ENCODE results near the gene WNT10A.

WNT10A gene

DNA sequence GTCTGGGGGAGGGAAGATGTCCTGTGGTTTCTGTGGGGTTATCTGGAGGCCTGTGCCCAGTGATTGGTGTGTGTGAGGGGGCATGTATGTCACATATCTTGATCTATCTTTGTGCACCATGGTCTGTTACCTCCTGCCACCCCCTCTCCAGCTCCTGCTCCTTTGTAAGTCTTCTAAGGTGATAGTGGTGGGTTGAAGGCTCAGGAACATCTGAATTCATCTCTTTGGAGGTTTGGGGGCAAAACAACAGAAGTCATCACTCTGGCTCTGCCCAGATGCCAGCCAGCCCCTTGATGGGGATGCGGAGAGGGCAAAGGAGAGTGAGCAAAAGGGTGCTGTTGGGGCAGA lies 23.8 kb upstream of the WNT10A start:
- FAIRE-seq = no peak
- DNase-seq (ENCODE audit: extremely low spot score, insufficient read length, low read depth) = no peak

DNA sequence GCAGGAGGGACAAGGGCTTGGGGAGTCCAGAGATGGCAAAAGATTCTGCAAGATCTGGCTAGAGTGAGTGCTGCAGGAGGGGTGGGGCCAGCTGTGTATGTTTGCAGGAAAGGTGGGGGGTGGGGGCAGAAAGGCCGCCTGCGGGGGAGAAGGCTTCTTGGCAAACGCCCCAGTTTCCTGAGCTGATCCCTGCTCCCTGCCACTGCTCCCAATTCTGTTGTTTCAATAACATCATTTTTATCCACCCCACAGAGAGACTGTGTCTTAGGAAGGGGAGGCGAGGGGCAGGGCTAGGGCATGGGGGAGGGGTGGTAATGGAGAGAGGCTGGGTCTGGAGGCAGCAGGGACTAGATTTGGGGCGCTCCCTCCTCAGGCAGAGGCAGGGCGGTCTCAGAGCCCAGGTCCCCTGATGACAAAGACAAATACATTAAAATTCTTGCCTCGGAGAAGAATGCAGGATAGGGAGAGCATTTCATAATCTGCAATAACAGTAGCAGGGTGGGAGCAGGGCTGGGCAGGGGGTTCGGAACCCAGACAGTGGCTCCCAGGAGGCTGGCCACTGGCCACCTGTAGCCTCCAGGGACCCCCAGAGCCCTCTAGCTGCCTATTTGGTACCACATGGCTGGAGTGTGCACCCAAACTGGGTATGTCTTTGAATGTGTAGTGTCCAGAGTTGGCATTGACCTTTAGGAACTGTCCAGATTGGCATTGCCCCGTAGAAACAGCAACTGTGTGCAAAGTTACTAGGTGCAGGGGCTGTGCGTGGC lies 23.1 kb upstream of the WNT10A start:
- no peak for FAIRE-seq
- DNase-seq (ENCODE audit: extremely low spot score, insufficient read length, low read depth) = no peak

GRCh38 chr2:218858138-218858445 lies 22.6 kb upstream of the WNT10A start:
- no peak for FAIRE-seq

GRCh38 chr2:218858671-218859555 lies 21.7 kb upstream of the WNT10A start:
- FAIRE-seq = no peak

More at GRCh38 chr2:218858138-218858445, 22.6 kb upstream of the WNT10A start:
- DNase-seq (ENCODE audit: extremely low spot score, insufficient read length, low read depth) = no peak

DNA sequence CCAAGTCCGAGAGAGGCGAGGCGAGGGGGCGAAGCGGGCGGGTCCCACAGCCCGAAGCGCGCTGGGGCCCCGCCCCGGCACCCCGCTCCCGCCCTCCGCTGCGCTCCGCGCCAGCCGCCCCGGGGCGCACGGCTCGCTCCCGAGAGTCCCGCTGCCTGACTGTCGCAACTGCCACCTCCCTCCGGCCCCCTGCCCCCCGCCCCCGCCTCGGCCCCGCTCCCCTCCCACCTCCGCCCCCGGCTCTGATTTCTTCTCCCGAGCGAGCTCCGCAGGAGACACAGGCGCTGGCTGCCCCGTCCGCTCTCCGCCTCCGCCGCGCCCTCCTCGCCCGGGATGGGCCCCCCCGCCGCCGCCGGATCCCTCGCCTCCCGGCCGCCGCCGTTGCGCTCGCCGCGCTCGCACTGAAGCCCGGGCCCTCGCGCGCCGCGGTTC lies 21.1 kb upstream of the WNT10A start, which contains the start of gene WNT6:
WNT6 (plus strand) TSS at position 250 of the 432 bp plus-strand sequence. CDS start 233 bp downstream, outside the sequence.
- DNase-seq (ENCODE audit: extremely low spot score, insufficient read length, low read depth) = no peak
- no peak for FAIRE-seq

More at GRCh38 chr2:218858671-218859555, 21.7 kb upstream of the WNT10A start:
- no peak for DNase-seq (ENCODE audit: extremely low spot score, insufficient read length, low read depth)

DNA sequence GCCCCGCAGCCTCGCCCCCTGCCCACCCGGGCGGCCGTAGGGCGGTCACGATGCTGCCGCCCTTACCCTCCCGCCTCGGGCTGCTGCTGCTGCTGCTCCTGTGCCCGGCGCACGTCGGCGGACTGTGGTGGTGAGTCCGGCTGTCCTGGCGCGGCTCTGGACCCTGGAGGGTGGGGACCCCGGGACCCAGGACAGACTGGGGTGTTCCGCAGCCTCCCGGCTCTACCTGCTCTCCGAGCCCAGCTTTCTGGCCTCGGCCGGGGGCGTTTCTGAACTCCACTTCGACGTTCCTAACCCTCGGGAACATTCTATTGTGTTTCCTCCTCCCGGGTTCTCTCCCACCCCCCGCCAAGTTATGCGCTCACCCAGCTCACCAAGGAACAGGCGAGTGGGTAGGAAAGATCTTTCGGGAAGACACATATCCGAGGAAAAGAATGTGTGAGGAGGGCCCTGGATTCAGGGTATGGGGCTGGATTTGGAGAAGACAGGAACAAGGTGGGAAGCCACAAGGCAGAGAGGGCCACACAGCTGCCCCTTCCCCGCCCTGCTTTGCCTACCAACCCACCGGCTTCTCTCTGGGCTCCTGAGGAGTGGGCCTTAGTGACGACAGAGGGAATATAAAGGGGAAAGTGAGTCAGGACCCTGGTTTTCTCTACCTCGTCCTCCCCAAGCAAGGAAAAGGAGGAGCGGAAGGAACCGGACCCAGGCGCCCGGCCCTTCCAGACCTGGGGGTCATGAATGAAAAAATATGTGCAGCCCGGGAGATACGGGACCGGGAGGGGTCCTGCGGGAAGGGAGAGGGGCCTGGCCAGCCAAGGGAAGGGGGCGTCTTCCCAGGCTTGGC lies 20.4 kb upstream of the WNT10A start:
- FAIRE-seq = no peak
- DNase-seq (ENCODE audit: extremely low spot score, insufficient read length, low read depth) = no peak

- no peak for FAIRE-seq
- no peak for DNase-seq (ENCODE audit: extremely low spot score, insufficient read length, low read depth)
These were observed 19.7 kb upstream of the WNT10A start for GRCh38 chr2:218860950-218861381.

DNA sequence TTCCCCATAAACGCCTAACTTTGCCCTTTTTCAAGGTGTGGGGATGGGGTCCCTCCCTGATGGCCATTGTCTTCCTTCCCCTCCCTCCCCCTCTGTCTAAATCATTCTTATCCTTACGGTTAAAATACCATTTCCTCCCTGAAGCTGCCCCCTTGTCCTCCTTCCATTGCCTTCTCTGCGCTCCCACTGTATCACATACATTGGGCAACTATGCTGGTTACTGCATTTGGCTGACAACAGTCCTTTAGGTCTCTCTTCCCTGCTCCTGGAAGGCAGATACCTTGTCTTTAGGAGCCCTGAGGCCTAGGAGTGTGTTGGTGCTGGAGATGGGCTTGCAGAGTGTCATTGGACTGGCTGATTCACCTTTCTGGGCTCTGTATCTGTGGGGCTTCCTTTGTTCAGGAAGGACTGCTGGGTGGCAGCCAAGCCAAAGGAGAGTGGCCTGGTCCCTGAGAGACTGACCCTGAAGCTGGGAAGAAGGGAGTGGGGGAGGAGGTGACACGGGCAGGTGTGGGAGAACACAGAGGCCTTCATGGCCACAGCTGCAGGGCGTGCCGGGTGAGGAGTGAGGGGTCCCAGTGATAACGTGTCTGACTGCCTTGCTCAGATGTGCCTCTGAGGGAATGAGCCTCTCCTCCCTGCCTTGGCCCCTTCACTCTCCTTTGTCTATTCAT lies 18.9 kb upstream of the WNT10A start:
- no peak for DNase-seq (ENCODE audit: extremely low spot score, insufficient read length, low read depth)
- FAIRE-seq = no peak

DNA sequence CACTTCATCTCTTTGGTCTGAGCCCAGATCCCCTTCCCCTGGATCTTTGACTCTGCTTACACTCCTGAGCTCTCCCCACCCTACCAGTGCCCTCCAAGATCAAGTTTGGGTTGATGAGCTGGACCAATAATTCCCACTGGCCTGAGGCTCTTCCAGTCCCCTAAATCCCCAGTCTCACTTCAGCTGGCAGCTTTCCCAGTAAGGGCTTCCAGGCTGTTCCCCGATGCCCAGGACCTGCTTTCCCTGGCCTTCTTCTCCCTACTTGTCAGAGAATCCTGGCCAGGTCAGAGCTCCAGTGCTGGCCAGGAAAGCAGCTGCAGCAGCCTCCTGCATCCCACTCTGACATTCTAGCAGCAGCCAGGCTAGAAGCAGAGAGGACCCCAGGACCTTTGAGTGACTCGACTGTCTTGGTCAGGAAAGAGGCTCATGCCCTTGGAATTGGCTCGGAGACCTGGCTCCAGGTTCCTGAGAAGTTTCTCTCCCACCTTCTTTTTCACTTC lies 17.6 kb upstream of the WNT10A start:
- no peak for FAIRE-seq
- DNase-seq (ENCODE audit: extremely low spot score, insufficient read length, low read depth) = no peak

DNA sequence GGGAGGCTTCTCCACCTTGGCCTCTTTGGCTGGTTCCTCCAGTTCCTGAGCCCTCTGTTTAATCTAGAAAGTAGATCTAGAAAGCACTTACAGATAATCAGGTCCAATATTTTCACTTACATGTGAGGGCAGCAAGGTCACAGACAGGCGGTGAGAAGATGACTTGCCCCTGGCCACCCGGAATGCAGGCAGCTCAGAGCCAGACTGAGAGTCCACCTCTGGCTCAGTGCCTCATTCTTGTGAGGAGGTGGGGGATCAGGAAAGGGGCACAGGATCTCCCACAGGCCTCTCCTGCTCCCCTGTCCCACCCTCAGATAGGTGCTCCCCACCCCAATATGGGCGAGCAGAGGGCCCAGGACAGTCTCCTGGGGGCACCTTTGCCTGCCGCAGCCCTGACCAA lies 15.3 kb upstream of the WNT10A start:
- DNase-seq (ENCODE audit: extremely low spot score, insufficient read length, low read depth) = no peak
- FAIRE-seq = no peak

DNA sequence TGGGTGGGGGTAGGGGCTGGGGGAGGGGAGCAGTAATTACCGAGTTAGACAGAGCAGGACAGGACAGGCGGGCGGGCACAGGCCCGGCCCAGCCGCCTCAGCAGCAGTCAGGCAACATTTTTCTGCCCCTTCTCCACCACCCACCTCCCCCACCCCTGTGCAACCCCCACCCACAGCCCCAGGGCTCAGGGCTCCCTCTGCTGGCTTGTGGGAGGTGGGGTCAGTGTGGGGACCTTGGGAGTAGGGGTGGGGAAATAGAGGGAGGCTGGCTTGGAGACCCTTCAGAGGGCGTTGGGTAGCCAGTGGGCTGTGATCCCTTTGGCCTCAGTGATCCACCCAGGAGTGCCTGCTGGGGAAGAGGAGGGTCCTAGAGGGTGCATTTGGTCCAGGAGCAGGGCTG lies 14.7 kb upstream of the WNT10A start:
- no peak for FAIRE-seq
- no peak for DNase-seq (ENCODE audit: extremely low spot score, insufficient read length, low read depth)

GRCh38 chr2:218867900-218868299 lies 12.8 kb upstream of the WNT10A start:
- DNase-seq (ENCODE audit: extremely low spot score, insufficient read length, low read depth) (no peak), FAIRE-seq (peak; percentile 26)

- no peak for DNase-seq (ENCODE audit: extremely low spot score, insufficient read length, low read depth)
- FAIRE-seq = no peak
These were observed 11.6 kb upstream of the WNT10A start for GRCh38 chr2:218869064-218869463.

DNA sequence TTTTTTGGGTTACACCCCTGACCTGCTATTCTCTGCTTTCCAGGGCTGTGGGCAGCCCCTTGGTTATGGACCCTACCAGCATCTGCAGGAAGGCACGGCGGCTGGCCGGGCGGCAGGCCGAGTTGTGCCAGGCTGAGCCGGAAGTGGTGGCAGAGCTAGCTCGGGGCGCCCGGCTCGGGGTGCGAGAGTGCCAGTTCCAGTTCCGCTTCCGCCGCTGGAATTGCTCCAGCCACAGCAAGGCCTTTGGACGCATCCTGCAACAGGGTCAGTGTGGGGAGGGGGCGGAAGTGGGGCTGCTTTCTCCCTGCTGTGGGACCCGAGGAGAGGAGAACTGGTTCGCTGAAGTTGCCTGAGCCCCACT lies 9.7 kb upstream of the WNT10A start:
- no peak for DNase-seq (ENCODE audit: extremely low spot score, insufficient read length, low read depth)
- no peak for FAIRE-seq

DNA sequence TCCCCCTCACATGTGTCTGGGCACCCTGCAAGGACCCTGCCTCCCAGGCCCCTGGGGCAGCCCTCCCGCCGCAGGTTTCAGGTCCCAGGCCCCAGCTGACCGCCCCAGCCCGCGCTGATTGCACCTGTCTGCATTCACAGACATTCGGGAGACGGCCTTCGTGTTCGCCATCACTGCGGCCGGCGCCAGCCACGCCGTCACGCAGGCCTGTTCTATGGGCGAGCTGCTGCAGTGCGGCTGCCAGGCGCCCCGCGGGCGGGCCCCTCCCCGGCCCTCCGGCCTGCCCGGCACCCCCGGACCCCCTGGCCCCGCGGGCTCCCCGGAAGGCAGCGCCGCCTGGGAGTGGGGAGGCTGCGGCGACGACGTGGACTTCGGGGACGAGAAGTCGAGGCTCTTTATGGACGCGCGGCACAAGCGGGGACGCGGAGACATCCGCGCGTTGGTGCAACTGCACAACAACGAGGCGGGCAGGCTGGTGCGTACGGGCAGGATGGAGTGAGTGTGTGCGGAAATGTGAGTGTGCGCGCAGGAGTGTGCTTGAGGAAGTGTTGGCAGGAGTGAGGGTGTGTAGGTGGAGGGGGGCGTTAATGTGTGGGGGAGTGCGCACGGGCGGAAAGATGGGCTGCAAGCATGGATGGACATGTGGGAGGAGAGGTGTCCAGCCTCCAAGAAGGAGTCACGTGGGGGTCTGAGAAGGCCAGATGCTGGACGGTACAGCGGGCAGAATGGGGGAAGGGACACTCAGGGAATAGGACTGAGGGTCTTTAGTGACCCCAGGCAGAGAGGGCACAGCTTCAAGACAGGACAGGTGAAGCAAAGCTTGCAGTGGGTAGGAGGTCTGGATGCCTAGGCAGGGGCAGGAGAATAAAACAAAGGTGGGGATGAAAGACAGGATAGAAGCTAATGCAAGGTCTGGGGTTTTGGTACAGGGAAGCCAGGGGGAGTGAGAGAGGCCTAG lies 9.0 kb upstream of the WNT10A start:
- FAIRE-seq = peak; percentile 46

GRCh38 chr2:218872645-218873358 lies 7.8 kb upstream of the WNT10A start:
- DNase-seq (ENCODE audit: extremely low spot score, insufficient read length, low read depth) = no peak
- no peak for FAIRE-seq

More for the DNA sequence above, 9.0 kb upstream of the WNT10A start:
- no peak for DNase-seq (ENCODE audit: extremely low spot score, insufficient read length, low read depth)

DNA sequence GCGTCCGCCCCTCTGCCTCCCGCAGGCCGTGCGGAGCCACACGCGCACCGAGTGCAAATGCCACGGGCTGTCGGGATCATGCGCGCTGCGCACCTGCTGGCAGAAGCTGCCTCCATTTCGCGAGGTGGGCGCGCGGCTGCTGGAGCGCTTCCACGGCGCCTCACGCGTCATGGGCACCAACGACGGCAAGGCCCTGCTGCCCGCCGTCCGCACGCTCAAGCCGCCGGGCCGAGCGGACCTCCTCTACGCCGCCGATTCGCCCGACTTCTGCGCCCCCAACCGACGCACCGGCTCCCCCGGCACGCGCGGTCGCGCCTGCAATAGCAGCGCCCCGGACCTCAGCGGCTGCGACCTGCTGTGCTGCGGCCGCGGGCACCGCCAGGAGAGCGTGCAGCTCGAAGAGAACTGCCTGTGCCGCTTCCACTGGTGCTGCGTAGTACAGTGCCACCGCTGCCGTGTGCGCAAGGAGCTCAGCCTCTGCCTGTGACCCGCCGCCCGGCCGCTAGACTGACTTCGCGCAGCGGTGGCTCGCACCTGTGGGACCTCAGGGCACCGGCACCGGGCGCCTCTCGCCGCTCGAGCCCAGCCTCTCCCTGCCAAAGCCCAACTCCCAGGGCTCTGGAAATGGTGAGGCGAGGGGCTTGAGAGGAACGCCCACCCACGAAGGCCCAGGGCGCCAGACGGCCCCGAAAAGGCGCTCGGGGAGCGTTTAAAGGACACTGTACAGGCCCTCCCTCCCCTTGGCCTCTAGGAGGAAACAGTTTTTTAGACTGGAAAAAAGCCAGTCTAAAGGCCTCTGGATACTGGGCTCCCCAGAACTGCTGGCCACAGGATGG lies 7.1 kb upstream of the WNT10A start:
- FAIRE-seq (no peak), DNase-seq (ENCODE audit: extremely low spot score, insufficient read length, low read depth) (no peak)
